ENCODE results near the gene FIBCD1. TPM values are rescaled to one million over a fixed set of nuclear protein-coding genes. Genes with fewer than 3 reads are reported as not detected.

The FIBCD1 gene
- polyA plus RNA-seq, 1 of the 3 experiments (the other 2 are of a cell fraction), result 1.3 TPM

GRCh38 chr9:130988400-130988747 is 49.3 kb upstream of the FIBCD1 start:
- DNase-seq, result no peak
- H3K4me1 ChIP-seq (ENCODE audit: control insufficient read depth in 1 of 2, insufficient read depth in 2 of 2, low read depth in 1 of 2, low read length in 1 of 2), result no peaks in the 10 kb centered on the region
- 51% methylated on average over 2 of the region's 2 CpGs for WGBS (ENCODE audit: low lambda C conversion rate)
- no peak overlapping the region for H3K4me2 ChIP-seq
- H3K9ac ChIP-seq, result no peak overlapping the region
- ChIA-PET POLR2A (no interaction called here), CTCF (interaction anchor here (1.2 to 2.1 kb wide), 3 partner anchors 10 to 122 kb away, joined by 3 to 11 read pairs (median 6); no protein-coding TSS in a partner anchor)
- H3K9me2 ChIP-seq, result no peaks in the 10 kb centered on the region
- TF ChIP-seq ELF1 (IDR thresholded peaks at IDR 0.05) (no peak), PBX3 (IDR thresholded peaks at IDR 0.05) (no peak), SIN3A (IDR thresholded peaks at IDR 0.05; ENCODE audit: borderline replicate concordance, low read depth, low read length) (no peak), USF1 (IDR thresholded peaks at IDR 0.05; ENCODE audit: borderline replicate concordance, low read depth) (no peak), EP300 (IDR thresholded peaks at IDR 0.05; ENCODE audit: borderline replicate concordance in 1 of 2, low read depth in 1 of 2, low read length in 1 of 2) (no peak), GABPA (IDR thresholded peaks at IDR 0.05; ENCODE audit: low read depth) (no peak), CHD2 (IDR thresholded peaks at IDR 0.05; ENCODE audit: low read length, partially characterized antibody) (no peak), RCOR1 (IDR thresholded peaks at IDR 0.05; ENCODE audit: low read length) (no peak), FOSL2 (IDR thresholded peaks at IDR 0.05; ENCODE audit: borderline replicate concordance, low read depth) (no peak), TCF12 (IDR thresholded peaks at IDR 0.05) (no peak), NFIC (IDR thresholded peaks at IDR 0.05; ENCODE audit: borderline replicate concordance) (no peak), MXI1 (IDR thresholded peaks at IDR 0.05; ENCODE audit: low read depth, low read length) (no peak)
- TF ChIP-seq, protein P1, sequence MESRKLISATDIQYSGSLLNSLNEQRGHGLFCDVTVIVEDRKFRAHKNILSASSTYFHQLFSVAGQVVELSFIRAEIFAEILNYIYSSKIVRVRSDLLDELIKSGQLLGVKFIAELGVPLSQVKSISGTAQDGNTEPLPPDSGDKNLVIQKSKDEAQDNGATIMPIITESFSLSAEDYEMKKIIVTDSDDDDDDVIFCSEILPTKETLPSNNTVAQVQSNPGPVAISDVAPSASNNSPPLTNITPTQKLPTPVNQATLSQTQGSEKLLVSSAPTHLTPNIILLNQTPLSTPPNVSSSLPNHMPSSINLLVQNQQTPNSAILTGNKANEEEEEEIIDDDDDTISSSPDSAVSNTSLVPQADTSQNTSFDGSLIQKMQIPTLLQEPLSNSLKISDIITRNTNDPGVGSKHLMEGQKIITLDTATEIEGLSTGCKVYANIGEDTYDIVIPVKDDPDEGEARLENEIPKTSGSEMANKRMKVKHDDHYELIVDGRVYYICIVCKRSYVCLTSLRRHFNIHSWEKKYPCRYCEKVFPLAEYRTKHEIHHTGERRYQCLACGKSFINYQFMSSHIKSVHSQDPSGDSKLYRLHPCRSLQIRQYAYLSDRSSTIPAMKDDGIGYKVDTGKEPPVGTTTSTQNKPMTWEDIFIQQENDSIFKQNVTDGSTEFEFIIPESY (IDR thresholded peaks at IDR 0.05; ENCODE audit: borderline replicate concordance, low read depth), result no peak
- no peak overlapping the region for H2AFZ ChIP-seq (ENCODE audit: low read depth)
- H3K79me2 ChIP-seq (ENCODE audit: insufficient read depth), result no peaks in the 10 kb centered on the region
- no peaks in the 10 kb centered on the region for H3F3A ChIP-seq (replicated peaks; ENCODE audit: insufficient read depth)
- H3K27me3 ChIP-seq (ENCODE audit: insufficient read depth), result 0 out of 2 replicates have a peak, but pooled peaks cover 7% of the 10 kb centered on the region
- H3K4me3 ChIP-seq (ENCODE audit: low read depth in 2 of 2, low read length in 1 of 2), result no peak overlapping the region
- H3K36me3 ChIP-seq (replicated peaks in 1 of 2; ENCODE audit: control insufficient read depth in 1 of 2, insufficient read depth in 2 of 2, low read length in 1 of 2), result no peaks in the 10 kb centered on the region
- H4K20me1 ChIP-seq (ENCODE audit: insufficient read depth), result no peaks in the 10 kb centered on the region
- no peak overlapping the region for H3K27ac ChIP-seq (ENCODE audit: low read depth in 2 of 2, low read length in 1 of 2)
- no peaks in the 10 kb centered on the region for H3K9me3 ChIP-seq

DNA sequence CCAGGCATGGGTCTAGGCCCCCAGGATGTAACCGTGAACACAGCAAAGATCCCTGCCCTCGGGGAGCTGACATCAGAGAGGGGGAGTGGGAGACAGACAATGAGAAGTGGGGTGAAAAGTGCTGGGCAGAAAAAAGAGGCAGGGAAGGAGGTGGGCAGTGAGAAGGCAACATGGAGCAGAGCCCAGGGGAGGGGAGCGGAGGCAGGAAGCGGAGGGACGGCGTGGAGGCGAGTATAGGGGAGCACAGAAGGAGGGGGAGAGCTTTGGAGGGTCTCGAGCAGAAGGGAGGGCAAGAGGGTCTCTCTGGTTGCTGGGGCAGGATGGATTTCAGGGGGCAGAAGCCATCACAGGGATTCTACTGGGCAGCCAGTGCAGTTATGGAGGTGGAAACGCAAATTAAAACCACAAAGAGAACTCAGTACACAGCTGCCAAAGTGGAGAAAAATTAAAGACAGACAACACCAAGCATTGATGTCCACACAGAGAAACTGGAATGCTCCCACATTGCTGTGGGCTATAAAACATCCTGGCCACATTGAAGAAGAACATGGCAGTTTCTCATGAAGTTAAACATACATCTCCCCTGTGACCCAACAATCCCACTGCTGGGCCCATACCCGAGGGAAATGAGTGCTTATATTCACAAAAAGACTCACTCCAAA is 48.8 kb upstream of the FIBCD1 start:
- TF ChIP-seq, protein P2, sequence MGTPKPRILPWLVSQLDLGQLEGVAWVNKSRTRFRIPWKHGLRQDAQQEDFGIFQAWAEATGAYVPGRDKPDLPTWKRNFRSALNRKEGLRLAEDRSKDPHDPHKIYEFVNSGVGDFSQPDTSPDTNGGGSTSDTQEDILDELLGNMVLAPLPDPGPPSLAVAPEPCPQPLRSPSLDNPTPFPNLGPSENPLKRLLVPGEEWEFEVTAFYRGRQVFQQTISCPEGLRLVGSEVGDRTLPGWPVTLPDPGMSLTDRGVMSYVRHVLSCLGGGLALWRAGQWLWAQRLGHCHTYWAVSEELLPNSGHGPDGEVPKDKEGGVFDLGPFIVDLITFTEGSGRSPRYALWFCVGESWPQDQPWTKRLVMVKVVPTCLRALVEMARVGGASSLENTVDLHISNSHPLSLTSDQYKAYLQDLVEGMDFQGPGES (IDR thresholded peaks at IDR 0.05; ENCODE audit: low read depth, low read length), result no peak
- TF ChIP-seq RAD21 (IDR thresholded peaks at IDR 0.05; ENCODE audit: low read length), result no peak
- no peak for TF ChIP-seq JUND (IDR thresholded peaks at IDR 0.05)
- no peak for TF ChIP-seq NFIC (IDR thresholded peaks at IDR 0.05; ENCODE audit: borderline replicate concordance)
- TF ChIP-seq RCOR1 (IDR thresholded peaks at IDR 0.05; ENCODE audit: low read length), result no peak
- TF ChIP-seq YY1 (IDR thresholded peaks at IDR 0.05; ENCODE audit: low read depth), result no peak
- TF ChIP-seq, protein P3, sequence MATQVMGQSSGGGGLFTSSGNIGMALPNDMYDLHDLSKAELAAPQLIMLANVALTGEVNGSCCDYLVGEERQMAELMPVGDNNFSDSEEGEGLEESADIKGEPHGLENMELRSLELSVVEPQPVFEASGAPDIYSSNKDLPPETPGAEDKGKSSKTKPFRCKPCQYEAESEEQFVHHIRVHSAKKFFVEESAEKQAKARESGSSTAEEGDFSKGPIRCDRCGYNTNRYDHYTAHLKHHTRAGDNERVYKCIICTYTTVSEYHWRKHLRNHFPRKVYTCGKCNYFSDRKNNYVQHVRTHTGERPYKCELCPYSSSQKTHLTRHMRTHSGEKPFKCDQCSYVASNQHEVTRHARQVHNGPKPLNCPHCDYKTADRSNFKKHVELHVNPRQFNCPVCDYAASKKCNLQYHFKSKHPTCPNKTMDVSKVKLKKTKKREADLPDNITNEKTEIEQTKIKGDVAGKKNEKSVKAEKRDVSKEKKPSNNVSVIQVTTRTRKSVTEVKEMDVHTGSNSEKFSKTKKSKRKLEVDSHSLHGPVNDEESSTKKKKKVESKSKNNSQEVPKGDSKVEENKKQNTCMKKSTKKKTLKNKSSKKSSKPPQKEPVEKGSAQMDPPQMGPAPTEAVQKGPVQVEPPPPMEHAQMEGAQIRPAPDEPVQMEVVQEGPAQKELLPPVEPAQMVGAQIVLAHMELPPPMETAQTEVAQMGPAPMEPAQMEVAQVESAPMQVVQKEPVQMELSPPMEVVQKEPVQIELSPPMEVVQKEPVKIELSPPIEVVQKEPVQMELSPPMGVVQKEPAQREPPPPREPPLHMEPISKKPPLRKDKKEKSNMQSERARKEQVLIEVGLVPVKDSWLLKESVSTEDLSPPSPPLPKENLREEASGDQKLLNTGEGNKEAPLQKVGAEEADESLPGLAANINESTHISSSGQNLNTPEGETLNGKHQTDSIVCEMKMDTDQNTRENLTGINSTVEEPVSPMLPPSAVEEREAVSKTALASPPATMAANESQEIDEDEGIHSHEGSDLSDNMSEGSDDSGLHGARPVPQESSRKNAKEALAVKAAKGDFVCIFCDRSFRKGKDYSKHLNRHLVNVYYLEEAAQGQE (IDR thresholded peaks at IDR 0.05; ENCODE audit: low read depth, low read length), result no peak
- no peak for TF ChIP-seq TAF1 (IDR thresholded peaks at IDR 0.05; ENCODE audit: borderline replicate concordance, low read depth, low read length)
- CTCF ChIA-PET, result interaction anchor here (0.8 to 2.1 kb wide), 4 partner anchors 10 to 134 kb away, joined by 3 to 11 read pairs (median 4); no protein-coding TSS in a partner anchor
- H3K79me2 ChIP-seq (ENCODE audit: insufficient read depth), result no peaks in the 10 kb centered on the region
- no peaks in the 10 kb centered on the region for H3K9me2 ChIP-seq
- no peak overlapping the region for H3K4me3 ChIP-seq (ENCODE audit: low read depth in 2 of 2, low read length in 1 of 2)
- H2AFZ ChIP-seq (ENCODE audit: low read depth), result no peak overlapping the region
- H4K20me1 ChIP-seq (ENCODE audit: insufficient read depth), result no peaks in the 10 kb centered on the region
- DNase-seq, result no peak
- 0 out of 2 replicates have a peak, but pooled peaks cover 7% of the 10 kb centered on the region for H3K27me3 ChIP-seq (ENCODE audit: insufficient read depth)
- no peak overlapping the region for H3K4me2 ChIP-seq
- no peak overlapping the region for H3K27ac ChIP-seq (ENCODE audit: low read depth in 2 of 2, low read length in 1 of 2)
- H3K9ac ChIP-seq, result no peak overlapping the region
- H3K4me1 ChIP-seq (ENCODE audit: control insufficient read depth in 1 of 2, insufficient read depth in 2 of 2, low read depth in 1 of 2, low read length in 1 of 2), result no peaks in the 10 kb centered on the region
- H3F3A ChIP-seq (replicated peaks; ENCODE audit: insufficient read depth), result no peaks in the 10 kb centered on the region
- no peaks in the 10 kb centered on the region for H3K36me3 ChIP-seq (replicated peaks in 1 of 2; ENCODE audit: control insufficient read depth in 1 of 2, insufficient read depth in 2 of 2, low read length in 1 of 2)
- WGBS (ENCODE audit: low lambda C conversion rate), result 78% methylated on average over 10 of the region's 10 CpGs
- POLR2A ChIA-PET, result no interaction called here
- H3K9me3 ChIP-seq, result no peaks in the 10 kb centered on the region
